ENCODE results near the gene FGF22.

Gene FGF22

DNA sequence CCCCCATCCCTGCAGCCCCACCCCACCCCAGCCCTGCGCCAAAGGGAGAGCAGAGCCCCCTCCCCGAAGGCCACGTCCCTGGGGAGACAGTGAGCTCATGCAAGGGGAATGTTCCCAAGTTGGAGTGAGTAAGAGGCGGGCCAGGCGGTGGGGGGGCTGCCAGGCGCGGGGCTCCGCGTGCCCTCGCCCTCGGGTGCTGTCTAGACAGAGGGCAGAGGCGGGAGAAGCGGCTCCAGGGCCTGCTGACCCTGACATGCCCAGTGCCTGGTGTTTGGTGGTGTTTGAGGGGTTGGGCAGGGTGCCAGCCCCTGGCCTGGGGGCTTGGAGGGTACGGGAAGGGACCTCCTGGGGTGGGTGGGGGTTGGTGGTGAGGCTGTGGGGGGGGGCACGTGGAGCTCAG, 37.5 kb downstream of the FGF22 start:
- H3K27me3 ChIP-seq (ENCODE audit: insufficient read depth, low read length, poor library complexity), result no peaks in the 10 kb centered on the region
- DNase-seq (no peak), ATAC-seq (ENCODE audit: insufficient read depth, low read depth) (no peak)
- peaks cover 19% of the 10 kb centered on the region for H3K4me1 ChIP-seq (ENCODE audit: insufficient read depth, low read length)
- peaks cover 9% of the 10 kb centered on the region for H3K79me2 ChIP-seq (ENCODE audit: insufficient read depth, low read length)
- H3K4me3 ChIP-seq (ENCODE audit: low read depth in 1 of 2, low read length in 2 of 2), result no peak overlapping the region
- no peak overlapping the region for H3K9ac ChIP-seq (ENCODE audit: low read depth, low read length)
- H3K27ac ChIP-seq (ENCODE audit: low read length), result no peak overlapping the region
- H3K9me3 ChIP-seq (ENCODE audit: insufficient read depth, low read length, severe bottlenecking), result no peaks in the 10 kb centered on the region
- no peak overlapping the region for H3K4me2 ChIP-seq (ENCODE audit: insufficient read depth, low read length)
- no peaks in the 10 kb centered on the region; the same call in 1 of the 2 replicates for H3K36me3 ChIP-seq (ENCODE audit: insufficient read depth, low read length)
- TF ChIP-seq EZH2 (IDR thresholded peaks at IDR 0.05; ENCODE audit: borderline replicate concordance, low read depth, low read length, severe bottlenecking), result no peak
- TF ChIP-seq, protein P1, sequence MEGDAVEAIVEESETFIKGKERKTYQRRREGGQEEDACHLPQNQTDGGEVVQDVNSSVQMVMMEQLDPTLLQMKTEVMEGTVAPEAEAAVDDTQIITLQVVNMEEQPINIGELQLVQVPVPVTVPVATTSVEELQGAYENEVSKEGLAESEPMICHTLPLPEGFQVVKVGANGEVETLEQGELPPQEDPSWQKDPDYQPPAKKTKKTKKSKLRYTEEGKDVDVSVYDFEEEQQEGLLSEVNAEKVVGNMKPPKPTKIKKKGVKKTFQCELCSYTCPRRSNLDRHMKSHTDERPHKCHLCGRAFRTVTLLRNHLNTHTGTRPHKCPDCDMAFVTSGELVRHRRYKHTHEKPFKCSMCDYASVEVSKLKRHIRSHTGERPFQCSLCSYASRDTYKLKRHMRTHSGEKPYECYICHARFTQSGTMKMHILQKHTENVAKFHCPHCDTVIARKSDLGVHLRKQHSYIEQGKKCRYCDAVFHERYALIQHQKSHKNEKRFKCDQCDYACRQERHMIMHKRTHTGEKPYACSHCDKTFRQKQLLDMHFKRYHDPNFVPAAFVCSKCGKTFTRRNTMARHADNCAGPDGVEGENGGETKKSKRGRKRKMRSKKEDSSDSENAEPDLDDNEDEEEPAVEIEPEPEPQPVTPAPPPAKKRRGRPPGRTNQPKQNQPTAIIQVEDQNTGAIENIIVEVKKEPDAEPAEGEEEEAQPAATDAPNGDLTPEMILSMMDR (IDR thresholded peaks at IDR 0.05; ENCODE audit: borderline replicate concordance, extremely low read depth, low read length, poor library complexity, severe bottlenecking), result no peak
- H2AFZ ChIP-seq (ENCODE audit: low read depth, low read length), result no peak overlapping the region
- H4K20me1 ChIP-seq (ENCODE audit: insufficient read depth, low read length), result peaks cover 18% of the 10 kb centered on the region

GRCh38 chr19:677601-678436, 38.1 kb downstream of the FGF22 start:
- H2AFZ ChIP-seq (ENCODE audit: low read depth, low read length), result no peak overlapping the region
- peaks cover 19% of the 10 kb centered on the region for H3K4me1 ChIP-seq (ENCODE audit: insufficient read depth, low read length)
- no peak overlapping the region for H3K4me2 ChIP-seq (ENCODE audit: insufficient read depth, low read length)
- ATAC-seq (ENCODE audit: insufficient read depth, low read depth) (no peak), DNase-seq (no peak)
- TF ChIP-seq EZH2 (IDR thresholded peaks at IDR 0.05; ENCODE audit: borderline replicate concordance, low read depth, low read length, severe bottlenecking), result no peak
- TF ChIP-seq, protein P1 (IDR thresholded peaks at IDR 0.05; ENCODE audit: borderline replicate concordance, extremely low read depth, low read length, poor library complexity, severe bottlenecking), result no peak
- no peak overlapping the region for H3K27ac ChIP-seq (ENCODE audit: low read length)
- H3K9ac ChIP-seq (ENCODE audit: low read depth, low read length), result no peak overlapping the region
- H3K27me3 ChIP-seq (ENCODE audit: insufficient read depth, low read length, poor library complexity), result no peaks in the 10 kb centered on the region
- no peaks in the 10 kb centered on the region for H3K9me3 ChIP-seq (ENCODE audit: insufficient read depth, low read length, severe bottlenecking)
- no peak overlapping the region for H3K4me3 ChIP-seq (ENCODE audit: low read depth in 1 of 2, low read length in 2 of 2)
- H4K20me1 ChIP-seq (ENCODE audit: insufficient read depth, low read length), result peaks cover 18% of the 10 kb centered on the region
- no peaks in the 10 kb centered on the region; the same call in 1 of the 2 replicates for H3K36me3 ChIP-seq (ENCODE audit: insufficient read depth, low read length)
- H3K79me2 ChIP-seq (ENCODE audit: insufficient read depth, low read length), result peaks cover 9% of the 10 kb centered on the region

DNA sequence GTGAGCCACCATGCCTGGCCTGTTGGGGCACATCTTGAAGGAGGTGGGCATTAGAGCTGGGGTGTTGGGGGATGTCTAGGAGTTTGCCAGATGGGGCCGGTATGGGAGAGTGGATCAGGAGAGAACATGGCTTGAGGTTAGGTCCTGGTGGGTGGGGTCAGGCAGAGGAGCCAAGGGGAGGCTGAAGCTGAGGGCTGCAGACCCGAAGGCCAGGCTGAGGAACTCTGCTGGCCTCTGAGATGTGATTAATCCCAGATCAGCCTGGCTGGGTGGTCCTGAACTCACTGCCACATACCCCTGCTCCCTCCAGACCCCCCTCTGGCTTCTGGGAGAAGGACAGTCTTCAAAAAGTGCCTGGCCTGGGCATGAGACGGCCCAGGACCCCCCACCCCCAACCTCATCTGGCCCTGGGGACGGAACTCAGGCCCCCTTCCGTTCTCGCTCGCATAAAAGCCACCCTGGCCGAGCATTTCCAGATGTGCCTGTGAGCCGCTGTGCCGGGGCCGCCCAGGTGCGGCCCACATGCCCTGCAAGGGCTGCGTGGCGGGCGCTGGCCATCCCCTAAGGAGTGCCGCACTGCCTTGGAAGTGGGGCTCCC, 39.2 kb downstream of the FGF22 start:
- ATAC-seq (ENCODE audit: insufficient read depth, low read depth) (no peak), DNase-seq (no peak)
- no peak overlapping the region for H3K27ac ChIP-seq (ENCODE audit: low read length)
- H3K4me2 ChIP-seq (ENCODE audit: insufficient read depth, low read length), result peak overlapping the region; percentile 92
- H3K4me3 ChIP-seq (ENCODE audit: low read depth in 1 of 2, low read length in 2 of 2), result peak overlapping the region in 1 of 2 experiments; percentile 91; a peak in 2 of 4 replicates
- H3K27me3 ChIP-seq (ENCODE audit: insufficient read depth, low read length, poor library complexity), result no peaks in the 10 kb centered on the region
- H4K20me1 ChIP-seq (ENCODE audit: insufficient read depth, low read length), result peaks cover 18% of the 10 kb centered on the region
- H3K4me1 ChIP-seq (ENCODE audit: insufficient read depth, low read length), result peaks cover 19% of the 10 kb centered on the region
- no peaks in the 10 kb centered on the region; the same call in 1 of the 2 replicates for H3K36me3 ChIP-seq (ENCODE audit: insufficient read depth, low read length)
- H3K79me2 ChIP-seq (ENCODE audit: insufficient read depth, low read length), result peaks cover 9% of the 10 kb centered on the region
- H3K9me3 ChIP-seq (ENCODE audit: insufficient read depth, low read length, severe bottlenecking), result no peaks in the 10 kb centered on the region
- H2AFZ ChIP-seq (ENCODE audit: low read depth, low read length), result no peak overlapping the region
- TF ChIP-seq EZH2 (IDR thresholded peaks at IDR 0.05; ENCODE audit: borderline replicate concordance, low read depth, low read length, severe bottlenecking), result no peak
- TF ChIP-seq, protein P1 (IDR thresholded peaks at IDR 0.05; ENCODE audit: borderline replicate concordance, extremely low read depth, low read length, poor library complexity, severe bottlenecking), result no peak
- H3K9ac ChIP-seq (ENCODE audit: low read depth, low read length), result peak overlapping the region; percentile 100
